B cell (primary cell): ENCODE measurements around the gene RBM27. TPM values are rescaled to one million over a fixed set of nuclear protein-coding genes. Genes with fewer than 3 reads are reported as not detected.
"Not testable (repeated sequence)": the region's sequence is repeated elsewhere in the genome, so short reads cannot be mapped to it uniquely, and the experiment has no call there.

Experiments
- ATAC-seq: fragments of 200-7000 bp; cut with Tn5 transposase; one replicate; pipeline ENCODE4 v1.10.0; 2021; ENCODE audit warnings: low read depth, mild to moderate bottlenecking, moderate number of reproducible peaks, moderate library complexity
- CTCF ChIA-PET: fragments of 350-600 bp; sonication (Branson Sonifier 250); formaldehyde crosslinking; loops from one replicate; lab custom pipeline; 2021; ENCODE audit warnings: antibody characterized with exemption, inconsistent platforms; lab: Charles Lee
- POLR2A ChIA-PET: fragments of 350-600 bp; sonication (Branson Sonifier 250); formaldehyde crosslinking; loops from one replicate; lab custom pipeline; 2021; ENCODE audit warnings: antibody characterized with exemption; lab: Charles Lee
- DNase-seq: peaks from one replicate; pipeline ENCODE4 v3.0.0; 2013
- H2AFZ ChIP-seq: 2 replicates; pipeline ENCODE4 v1.6.1; 2012; ENCODE audit warnings: mild to moderate bottlenecking, low read depth, low read length; ENCODE audit not compliant: insufficient read depth, poor library complexity, severe bottlenecking
- H3K27ac ChIP-seq, 2 donors: 1 replicate in 1 of 2; 2 replicates in 1 of 2; pipeline ENCODE4 v1.5.1; 2012 to 2013; ENCODE audit warnings: low read length in 2 of 2, mild to moderate bottlenecking in 2 of 2, moderate library complexity in 1 of 2
- H3K27me3 ChIP-seq, 4 experiments: fragments of 200-600 bp in 1 of 4; sonication (generic) in 1 of 4; replicated peaks in 1 of 4; 1 replicate in 2 of 4; 2 replicates in 2 of 4; pipeline versions ENCODE4 v1.6.1 to v1.7.0; 2013 to 2016; ENCODE audit warnings: low read length in 3 of 4, mild to moderate bottlenecking in 2 of 4, mixed read lengths in 1 of 4, moderate library complexity in 1 of 4; ENCODE audit not compliant: insufficient read depth in 4 of 4, control insufficient read depth in 3 of 4; ENCODE audit errors: control extremely low read depth in 1 of 4
- H3K36me3 ChIP-seq, 2 experiments: replicated peaks in 1 of 2; 1 replicate in 1 of 2; 2 replicates in 1 of 2; pipeline versions ENCODE4 v1.6.1 to v1.7.1; 2013; ENCODE audit warnings: low read length in 1 of 2; ENCODE audit not compliant: insufficient read depth in 2 of 2, control insufficient read depth in 1 of 2; ENCODE audit errors: control extremely low read depth in 1 of 2, extremely low read depth in 1 of 2
- H3K4me1 ChIP-seq, 2 donors: fragments of 200-600 bp in 1 of 2; sonication (generic) in 1 of 2; 1 replicate in 1 of 2; 2 replicates in 1 of 2; pipeline versions ENCODE4 v1.5.1 to v1.6.1; 2013 to 2017; ENCODE audit warnings: low read length in 2 of 2; ENCODE audit not compliant: control insufficient read depth in 2 of 2, insufficient read depth in 2 of 2
- H3K4me2 ChIP-seq: replicated peaks from 2 replicates; pipeline ENCODE3; 2012; ENCODE audit warnings: mild to moderate bottlenecking, low read depth, low read length; ENCODE audit not compliant: poor library complexity, severe bottlenecking
- H3K4me3 ChIP-seq, 5 experiments: fragments of 200-600 bp in 1 of 5; sonication (generic) in 1 of 5; 1 replicate in 3 of 5; 2 replicates in 2 of 5; pipeline versions ENCODE4 v1.5.1 to v1.7.0; 2011 to 2016; ENCODE audit warnings: low read length in 4 of 5, mild to moderate bottlenecking in 4 of 5, low read depth in 2 of 5, control low read depth in 1 of 5, moderate library complexity in 1 of 5; ENCODE audit not compliant: insufficient read depth in 1 of 5; ENCODE audit errors: control extremely low read depth in 1 of 5, extremely low read depth in 1 of 5
- H3K79me2 ChIP-seq: fragments of 200-600 bp; sonication (generic); one replicate; pipeline ENCODE4 v1.6.0; 2016; ENCODE audit warnings: low read length; ENCODE audit not compliant: control insufficient read depth, insufficient read depth
- H3K9ac ChIP-seq: fragments of 200-600 bp; sonication (generic); 2 replicates; pipeline ENCODE4 v1.6.1; 2017; ENCODE audit warnings: mild to moderate bottlenecking, low read length, moderate library complexity
- H3K9me3 ChIP-seq, 3 donors: one replicate each; pipeline versions ENCODE4 v1.6.1 to v1.7.1; 2013; ENCODE audit warnings: low read length in 2 of 3; ENCODE audit not compliant: control insufficient read depth in 2 of 3, insufficient read depth in 1 of 3; ENCODE audit errors: control extremely low read depth in 1 of 3
- H4K20me1 ChIP-seq: 2 replicates; pipeline ENCODE4 v1.6.0; 2012; ENCODE audit warnings: mild to moderate bottlenecking, low read length; ENCODE audit not compliant: insufficient read depth, control insufficient read depth, poor library complexity, severe bottlenecking
- H3K27ac Mint-ChIP-seq: one replicate; pipeline ENCODE4 v1.8.0; 2021; ENCODE audit warnings: mixed read lengths
- H3K27me3 Mint-ChIP-seq: one replicate; pipeline ENCODE4 v1.8.0; 2021; ENCODE audit warnings: mixed read lengths
- H3K4me1 Mint-ChIP-seq: one replicate; pipeline ENCODE4 v1.8.0; 2021; ENCODE audit warnings: mixed read lengths
- H3K4me3 Mint-ChIP-seq: one replicate; pipeline ENCODE4 v1.8.0; 2021; ENCODE audit warnings: mixed read lengths
- H3K9me3 Mint-ChIP-seq: one replicate; pipeline ENCODE4 v1.8.0; 2022; ENCODE audit warnings: mixed read lengths; ENCODE audit not compliant: insufficient read depth
- EZH2 ChIP-seq: IDR thresholded peaks from 2 replicates; pipeline ENCODE4 v1.6.1; 2012; ENCODE audit warnings: borderline replicate concordance, low read depth, mild to moderate bottlenecking, moderate library complexity, low read length; ENCODE audit not compliant: insufficient read depth, poor library complexity, severe bottlenecking
- WGBS: methylation state at CpG from one replicate; pipeline ENCODE4 v1.1.5; 2013; ENCODE audit warnings: missing lambda C conversion rate; ENCODE audit not compliant: insufficient coverage; 5-methylcytosine and 5-hydroxymethylcytosine counted together
- intact Hi-C: fragments of 100-400 bp; cut with micrococcal nuclease; formaldehyde crosslinking; loops from one replicate; pipeline ENCODE4 v1.10.0; 2022
- polyA plus RNA-seq: library from polyadenylated mRNA; depleted of rRNA; stranded (reverse); fragments of >200 nt; gene quantifications from 2 replicates; pipeline ENCODE4 v1.2.3, GENCODE V29; 2012
- total RNA-seq, 2 donors: library from RNA; stranded (reverse); fragments of 120-200 nt in 1 of 2; gene quantifications; 1 replicate in 1 of 2; 2 replicates in 1 of 2; pipeline versions ENCODE4 v1.2.3 to v1.2.4, GENCODE V29; 2013 to 2022
- TF ChIP-seq, protein P1 (sequence below): fragments of 200-600 bp; IDR thresholded peaks from one replicate; pipeline ENCODE4 v1.8.0; 2022; ENCODE audit warnings: antibody characterized with exemption, mild to moderate bottlenecking

RBM27 gene
- total and polyA plus RNA-seq, 2 donors (not counting 1 experiment from before 2014, with no cell fraction given), result 7.4 to 28.7 TPM

- intact Hi-C loops, result no loop called here
- H2AFZ ChIP-seq, result no peak overlapping the region
- CTCF ChIA-PET, result no interaction called here
- H3K9ac ChIP-seq, result no peak overlapping the region
- no peak overlapping the region for H3K4me3 ChIP-seq
- no peak overlapping the region for H3K27ac ChIP-seq
- DNase-seq (no peak), ATAC-seq (no peak)
- H3K36me3 ChIP-seq, result no peaks in the 10 kb centered on the region
- TF ChIP-seq EZH2, result no peak
- TF ChIP-seq, protein P1, sequence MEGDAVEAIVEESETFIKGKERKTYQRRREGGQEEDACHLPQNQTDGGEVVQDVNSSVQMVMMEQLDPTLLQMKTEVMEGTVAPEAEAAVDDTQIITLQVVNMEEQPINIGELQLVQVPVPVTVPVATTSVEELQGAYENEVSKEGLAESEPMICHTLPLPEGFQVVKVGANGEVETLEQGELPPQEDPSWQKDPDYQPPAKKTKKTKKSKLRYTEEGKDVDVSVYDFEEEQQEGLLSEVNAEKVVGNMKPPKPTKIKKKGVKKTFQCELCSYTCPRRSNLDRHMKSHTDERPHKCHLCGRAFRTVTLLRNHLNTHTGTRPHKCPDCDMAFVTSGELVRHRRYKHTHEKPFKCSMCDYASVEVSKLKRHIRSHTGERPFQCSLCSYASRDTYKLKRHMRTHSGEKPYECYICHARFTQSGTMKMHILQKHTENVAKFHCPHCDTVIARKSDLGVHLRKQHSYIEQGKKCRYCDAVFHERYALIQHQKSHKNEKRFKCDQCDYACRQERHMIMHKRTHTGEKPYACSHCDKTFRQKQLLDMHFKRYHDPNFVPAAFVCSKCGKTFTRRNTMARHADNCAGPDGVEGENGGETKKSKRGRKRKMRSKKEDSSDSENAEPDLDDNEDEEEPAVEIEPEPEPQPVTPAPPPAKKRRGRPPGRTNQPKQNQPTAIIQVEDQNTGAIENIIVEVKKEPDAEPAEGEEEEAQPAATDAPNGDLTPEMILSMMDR, result no peak
- POLR2A ChIA-PET, result no interaction called here
- H3K79me2 ChIP-seq, result no peaks in the 10 kb centered on the region
- H3K27me3 Mint-ChIP-seq, result peaks cover 41% of the 10 kb centered on the region
- H3K4me3 Mint-ChIP-seq, result no peak overlapping the region
- H3K9me3 Mint-ChIP-seq, result no peaks in the 10 kb centered on the region
- H3K4me1 ChIP-seq, result no peaks in the 10 kb centered on the region
- H3K4me1 Mint-ChIP-seq, result no peaks in the 10 kb centered on the region
- no peaks in the 10 kb centered on the region for H3K9me3 ChIP-seq
- 100% methylated on average over 2 of the region's 3 CpGs for WGBS
- no peak overlapping the region for H3K4me2 ChIP-seq
- H3K27ac Mint-ChIP-seq, result no peak overlapping the region
- H3K27me3 ChIP-seq, result peaks cover 0 to 4% (median 0%) of the 10 kb centered on the region in 4 experiments
- no peaks in the 10 kb centered on the region for H4K20me1 ChIP-seq
These were observed 10.8 kb upstream of the RBM27 start for GRCh38 chr5:146192571-146193043.

DNA sequence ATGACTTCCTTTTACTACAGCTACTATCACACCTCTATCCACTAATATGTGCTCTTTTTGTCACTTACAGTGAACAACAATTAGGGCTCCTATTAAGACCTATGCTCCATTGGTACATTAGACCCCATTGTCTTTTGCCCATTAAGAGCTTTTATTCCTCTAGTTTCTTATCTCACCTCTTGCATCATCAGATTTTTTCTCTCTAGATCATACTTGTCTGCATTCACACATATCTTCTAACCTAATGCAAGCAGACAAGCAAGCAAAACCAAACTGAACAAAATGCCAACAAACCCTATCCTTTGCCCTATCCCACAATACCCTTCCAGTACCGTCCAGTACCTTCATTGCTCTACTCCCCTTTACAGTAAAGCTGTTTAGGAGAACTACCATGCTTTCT lies 10.1 kb upstream of the RBM27 start:
- no peak overlapping the region for H3K27ac Mint-ChIP-seq
- peaks cover 38% of the 10 kb centered on the region for H3K27me3 Mint-ChIP-seq
- no peak overlapping the region for H3K9ac ChIP-seq
- no peak for ATAC-seq
- CTCF ChIA-PET, result no interaction called here
- H3K27ac ChIP-seq, result no peak overlapping the region
- no peak overlapping the region for H3K4me3 Mint-ChIP-seq
- no peak overlapping the region for H2AFZ ChIP-seq
- no peaks in the 10 kb centered on the region for H3K36me3 ChIP-seq
- no peak overlapping the region for H3K4me3 ChIP-seq
- H3K27me3 ChIP-seq, result peaks cover 0 to 4% (median 0%) of the 10 kb centered on the region in 4 experiments
- H3K79me2 ChIP-seq, result no peaks in the 10 kb centered on the region
- H3K9me3 Mint-ChIP-seq, result no peaks in the 10 kb centered on the region
- POLR2A ChIA-PET, result no interaction called here
- H4K20me1 ChIP-seq, result no peaks in the 10 kb centered on the region
- H3K4me1 ChIP-seq, result no peaks in the 10 kb centered on the region
- no peaks in the 10 kb centered on the region for H3K4me1 Mint-ChIP-seq
- H3K4me2 ChIP-seq, result no peak overlapping the region
- intact Hi-C loops, result no loop called here
- TF ChIP-seq, protein P1, result no peak
- no peak for TF ChIP-seq EZH2
- H3K9me3 ChIP-seq, result no peaks in the 10 kb centered on the region
- no peak for DNase-seq
- no CpG with 5 or more reads among the region's 1 CpG for WGBS

DNA sequence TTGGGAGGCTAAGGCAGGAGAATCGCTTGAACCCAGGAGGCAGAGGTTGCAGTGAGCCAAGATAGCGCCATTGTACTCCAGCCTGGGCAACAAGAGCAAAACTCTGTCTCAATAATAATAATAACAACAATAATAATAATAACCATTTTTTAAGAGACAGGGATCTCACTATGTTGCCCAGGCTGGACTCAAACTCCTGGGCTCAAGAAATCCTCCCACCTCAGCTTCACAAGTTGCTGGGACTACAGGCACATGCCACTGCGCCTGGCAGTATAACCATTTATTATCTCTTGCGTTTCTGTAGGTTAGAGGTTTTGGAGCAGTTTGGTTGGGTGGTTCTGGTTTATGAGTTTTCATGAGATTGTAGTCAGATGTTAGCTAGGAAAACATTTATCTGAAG lies 8.4 kb upstream of the RBM27 start:
- peaks cover 33% of the 10 kb centered on the region for H3K27me3 Mint-ChIP-seq
- H4K20me1 ChIP-seq, H3K36me3 ChIP-seq, H3K9ac ChIP-seq, intact Hi-C loops, H3K4me3 ChIP-seq, H3K79me2 ChIP-seq, H3K4me1 ChIP-seq, H3K27ac ChIP-seq, H3K4me2 ChIP-seq, H3K4me1 Mint-ChIP-seq, H3K27ac Mint-ChIP-seq, ATAC-seq, DNase-seq, H3K9me3 Mint-ChIP-seq, POLR2A ChIA-PET, CTCF ChIA-PET, H3K27me3 ChIP-seq, H3K9me3 ChIP-seq, H3K4me3 Mint-ChIP-seq, H2AFZ ChIP-seq: not testable (repeated sequence)
- no CpG with 5 or more reads among the region's 4 CpGs for WGBS
